Thyroid gland (tissue), 4 donors: ENCODE measurements around the gene DHX32.

ENCODE experiments used
- POLR2A ChIP-seq, 2 donors: fragments of 450-650 bp; IDR thresholded peaks; one replicate each; pipeline ENCODE4 v1.6.1; 2017; ENCODE audit warnings: antibody characterized with exemption in 2 of 2, mild to moderate bottlenecking in 2 of 2, moderate library complexity in 1 of 2
- TF ChIP-seq, protein P1 (sequence below), 6 experiments: fragments of 200-600 bp in 3 of 6; fragments of 450-650 bp in 3 of 6; sonication (generic) in 3 of 6; IDR thresholded peaks; one replicate each; pipeline ENCODE4 v1.5.1; 2016 to 2019; ENCODE audit warnings: antibody characterized with exemption in 6 of 6, mild to moderate bottlenecking in 2 of 6, inconsistent platforms in 1 of 6, moderate library complexity in 1 of 6

DNA sequence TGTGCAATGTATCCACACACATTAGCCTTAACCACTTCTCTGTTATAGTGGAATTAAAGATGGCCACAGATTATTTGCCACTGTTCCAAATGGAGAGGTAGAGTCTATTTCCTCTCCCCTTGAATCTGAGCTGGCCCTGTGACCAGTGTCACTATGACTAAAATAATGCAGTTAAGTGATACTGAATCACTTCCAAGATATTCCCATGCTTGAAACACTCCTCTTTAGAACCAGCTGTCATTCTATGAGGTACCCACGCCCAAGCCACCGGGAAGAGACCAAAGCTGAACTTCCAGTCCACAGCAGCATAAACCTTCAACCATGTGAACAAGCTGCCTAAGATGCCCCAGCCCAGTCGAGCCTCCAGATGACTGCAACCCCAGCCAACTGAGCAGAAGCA lies 2.1 kb upstream of the DHX32 start:
- TF ChIP-seq, protein P1, sequence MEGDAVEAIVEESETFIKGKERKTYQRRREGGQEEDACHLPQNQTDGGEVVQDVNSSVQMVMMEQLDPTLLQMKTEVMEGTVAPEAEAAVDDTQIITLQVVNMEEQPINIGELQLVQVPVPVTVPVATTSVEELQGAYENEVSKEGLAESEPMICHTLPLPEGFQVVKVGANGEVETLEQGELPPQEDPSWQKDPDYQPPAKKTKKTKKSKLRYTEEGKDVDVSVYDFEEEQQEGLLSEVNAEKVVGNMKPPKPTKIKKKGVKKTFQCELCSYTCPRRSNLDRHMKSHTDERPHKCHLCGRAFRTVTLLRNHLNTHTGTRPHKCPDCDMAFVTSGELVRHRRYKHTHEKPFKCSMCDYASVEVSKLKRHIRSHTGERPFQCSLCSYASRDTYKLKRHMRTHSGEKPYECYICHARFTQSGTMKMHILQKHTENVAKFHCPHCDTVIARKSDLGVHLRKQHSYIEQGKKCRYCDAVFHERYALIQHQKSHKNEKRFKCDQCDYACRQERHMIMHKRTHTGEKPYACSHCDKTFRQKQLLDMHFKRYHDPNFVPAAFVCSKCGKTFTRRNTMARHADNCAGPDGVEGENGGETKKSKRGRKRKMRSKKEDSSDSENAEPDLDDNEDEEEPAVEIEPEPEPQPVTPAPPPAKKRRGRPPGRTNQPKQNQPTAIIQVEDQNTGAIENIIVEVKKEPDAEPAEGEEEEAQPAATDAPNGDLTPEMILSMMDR (IDR thresholded peaks at IDR 0.05) = no peak
- no peak for TF ChIP-seq POLR2A (IDR thresholded peaks at IDR 0.05)
